GM12878 (cell line): Measurements from ENCODE around the gene ZNF396. TPM values are rescaled to one million over a fixed set of nuclear protein-coding genes. Genes with fewer than 3 reads are reported as not detected.

Experiments
- ATAC-seq: fragments of 200-7000 bp; cut with Tn5 transposase; 3 replicates; pipeline ENCODE4 v1.9.1; 2020; ENCODE audit warnings: mild to moderate bottlenecking, moderate library complexity
- BruUV-seq: library from RNA; stranded (reverse); fragments of 400-500 nt; replicated peaks from 2 replicates; lab custom pipeline; 2021; lab: Mats Ljungman, UMichigan
- CTCF ChIA-PET: fragments of 300-600 bp; sonication (Branson Sonifier 250); formaldehyde crosslinking; extraction: SDS; loops from one replicate; lab custom pipeline; 2021; ENCODE audit warnings: inconsistent platforms; lab: Yijun Ruan, JAX
- POLR2A ChIA-PET: fragments of 350-600 bp; formaldehyde crosslinking; extraction: SDS; loops from one replicate; lab custom pipeline; 2021; ENCODE audit warnings: inconsistent platforms; lab: Charles Lee
- RAD21 ChIA-PET: fragments of 300-600 bp; sonication (Branson Sonifier 250); formaldehyde crosslinking; loops from one replicate; lab custom pipeline; 2023; ENCODE audit warnings: antibody characterized with exemption; ENCODE audit not compliant: unreplicated experiment; lab: Charles Lee
- SMC1A ChIA-PET: fragments of 300-600 bp; sonication (Branson Sonifier 250); formaldehyde crosslinking; loops from one replicate; lab custom pipeline; 2023; ENCODE audit not compliant: unreplicated experiment, uncharacterized antibody; lab: Charles Lee
- DNase-seq: peaks from one replicate; pipeline ENCODE4 v3.0.0-alpha.2; 2011; ENCODE audit warnings: low read depth, low spot score
- FAIRE-seq: peaks from 3 replicates; lab custom pipeline; 2011; peaks lifted over from hg19 to GRCh38; lab: Jason Lieb, UNC
- H2AFZ ChIP-seq: 2 replicates; pipeline ENCODE4 v1.6.0; 2011; ENCODE audit warnings: low read depth, low read length, control low read depth; ENCODE audit not compliant: control insufficient read depth
- H3K27ac ChIP-seq: 2 replicates; pipeline ENCODE4 v1.5.1; 2011; ENCODE audit warnings: control low read depth; ENCODE audit not compliant: control insufficient read depth, insufficient read depth
- H3K27me3 ChIP-seq, 2 experiments: replicated peaks in 1 of 2; 2 replicates each; pipeline versions ENCODE4 v1.6.0 to v1.6.1; 2011; ENCODE audit warnings: low read length in 1 of 2; ENCODE audit not compliant: control insufficient read depth in 2 of 2, insufficient read depth in 2 of 2
- H3K36me3 ChIP-seq, 2 experiments: 2 replicates each; pipeline ENCODE4 v1.5.1; 2011; ENCODE audit warnings: low read length in 1 of 2; ENCODE audit not compliant: control insufficient read depth in 2 of 2, insufficient read depth in 2 of 2
- H3K4me1 ChIP-seq: 2 replicates; pipeline ENCODE4 v1.6.1; 2011; ENCODE audit warnings: mild to moderate bottlenecking, low read length, moderate library complexity, mixed read lengths; ENCODE audit not compliant: control insufficient read depth, insufficient read depth
- H3K4me2 ChIP-seq: 2 replicates; pipeline ENCODE4 v1.6.0; 2011; ENCODE audit warnings: control low read depth; ENCODE audit not compliant: control insufficient read depth, insufficient read depth
- H3K4me3 ChIP-seq: fragments of 200-600 bp; sonication (generic); 2 replicates; pipeline ENCODE4 v1.5.1; 2016
- H3K79me2 ChIP-seq: 2 replicates; pipeline ENCODE4 v1.6.0; 2011; ENCODE audit warnings: low read length; ENCODE audit not compliant: control insufficient read depth, insufficient read depth
- H3K9ac ChIP-seq: 2 replicates; pipeline ENCODE4 v1.8.0; 2011; ENCODE audit warnings: low read length, control low read depth, mixed read lengths; ENCODE audit not compliant: control insufficient read depth, insufficient read depth
- H3K9me3 ChIP-seq: replicated peaks from 3 replicates; pipeline ENCODE4 v1.5.1; 2011; ENCODE audit warnings: mild to moderate bottlenecking, low read length; ENCODE audit not compliant: control insufficient read depth, insufficient read depth
- H4K20me1 ChIP-seq: 2 replicates; pipeline ENCODE4 v1.6.0; 2011; ENCODE audit not compliant: control insufficient read depth, insufficient read depth
- DPF2 ChIP-seq: fragments of 450-650 bp; IDR thresholded peaks from 2 replicates; pipeline ENCODE4 v1.6.1; 2017; ENCODE audit warnings: mild to moderate bottlenecking
- EP300 ChIP-seq, 2 experiments: fragments of 150-350 bp in 1 of 2; IDR thresholded peaks; 2 replicates each; pipeline ENCODE4 v1.6.1; 2011 to 2012; ENCODE audit warnings: low read depth in 2 of 2, low read length in 2 of 2, borderline replicate concordance in 1 of 2, improper control_type of control experiment in 1 of 2, inconsistent platforms in 1 of 2; ENCODE audit not compliant: control insufficient read depth in 1 of 2
- IRF3 ChIP-seq: fragments of 450-650 bp; IDR thresholded peaks from 2 replicates; pipeline ENCODE4 v1.6.1; 2014; ENCODE audit warnings: mild to moderate bottlenecking
- JUNB ChIP-seq: IDR thresholded peaks from 2 replicates; pipeline ENCODE4 v1.6.1; 2016; ENCODE audit warnings: antibody characterized with exemption, mild to moderate bottlenecking
- KLF5 ChIP-seq: fragments of 450-650 bp; IDR thresholded peaks from 2 replicates; pipeline ENCODE4 v1.6.1; 2014; ENCODE audit warnings: mild to moderate bottlenecking; ENCODE audit not compliant: partially characterized antibody
- MLLT1 ChIP-seq: fragments of 450-650 bp; IDR thresholded peaks from 2 replicates; pipeline ENCODE4 v1.6.1; 2016; ENCODE audit warnings: mild to moderate bottlenecking
- NR2C1 ChIP-seq: fragments of 450-650 bp; IDR thresholded peaks from 2 replicates; pipeline ENCODE4 v1.6.1; 2017; ENCODE audit warnings: antibody characterized with exemption, mild to moderate bottlenecking, moderate library complexity
- RCOR1 ChIP-seq: conservative IDR thresholded peaks from 2 replicates; pipeline ENCODE4 v1.6.1; 2012; ENCODE audit warnings: low read depth, low read length, improper control_type of control experiment
- SMARCA5 ChIP-seq: fragments of 450-650 bp; IDR thresholded peaks from 2 replicates; pipeline ENCODE4 v1.6.1; 2017; ENCODE audit warnings: mild to moderate bottlenecking
- SREBF1 ChIP-seq: IDR thresholded peaks from 2 replicates; pipeline ENCODE4 v1.6.1; 2012; ENCODE audit warnings: mild to moderate bottlenecking, low read length
- ZBTB11 ChIP-seq: fragments of 450-650 bp; formaldehyde crosslinking; IDR thresholded peaks from 2 replicates; pipeline ENCODE4 v1.5.0; 2022; ENCODE audit warnings: mild to moderate bottlenecking, missing genetic modification characterization
- WGBS: methylation state at CpG from one replicate; pipeline ENCODE4 v1.1.6; 2016; ENCODE audit warnings: low lambda C conversion rate; ENCODE audit not compliant: insufficient replicate concordance, insufficient coverage; ENCODE audit errors: missing lambda C conversion rate; 5-methylcytosine and 5-hydroxymethylcytosine counted together
- in situ Hi-C: fragments of 300-500 bp; cut with MboI; formaldehyde crosslinking; loops from 9 replicates; pipeline ENCODE4 v1.14.3; 2018; ENCODE audit warnings: mixed read lengths
- intact Hi-C: fragments of 100-400 bp; cut with micrococcal nuclease; formaldehyde crosslinking; loops from one replicate; pipeline ENCODE4 v1.14.2; 2022; ENCODE audit not compliant: unreplicated experiment
- polyA plus RNA-seq, 11 experiments: library from polyadenylated mRNA; depleted of rRNA in 4 of 11; unstranded in 6 of 11; stranded (reverse) in 5 of 11; fragments of >200 nt; fragmentation: Nextera tagmentation in 4 of 11; fragmentation: Illumina TruSeq in 1 of 11; extraction: Ambion mirVana in 4 of 11; extraction: Trizol in 1 of 11; gene quantifications; 1 replicate in 1 of 11; 2 replicates in 10 of 11; pipeline versions ENCODE4 v1.2.1 to v1.2.3, GENCODE V29; 2011 to 2016; ENCODE audit warnings: inconsistent platforms in 2 of 11, missing spikeins in 2 of 11, low read depth in 1 of 11
- total RNA-seq, 4 experiments: library from RNA; depleted of rRNA in 3 of 4; stranded (reverse); fragments of >200 nt in 3 of 4; fragmentation: Illumina TruSeq in 1 of 4; extraction: Trizol in 1 of 4; gene quantifications; 2 replicates each; pipeline versions ENCODE4 v1.2.1 to v1.2.3, GENCODE V29; 2013 to 2021
- TF ChIP-seq, protein P1 (sequence below): IDR thresholded peaks from 2 replicates; pipeline ENCODE4 v1.6.1; 2012; ENCODE audit warnings: low read length, inconsistent platforms

ZNF396 gene
- total and polyA plus RNA-seq, 10 of the 15 experiments (the other 5 are each of a cell fraction or from before 2014, with no cell fraction given): 0.14 to 0.79 (median 0.47) TPM

GRCh38 chr18:35334821-35335220, 42.3 kb downstream of the ZNF396 start (continued):
- TF ChIP-seq MLLT1 (no peak), RCOR1 (no peak), DPF2 (no peak)

DNA sequence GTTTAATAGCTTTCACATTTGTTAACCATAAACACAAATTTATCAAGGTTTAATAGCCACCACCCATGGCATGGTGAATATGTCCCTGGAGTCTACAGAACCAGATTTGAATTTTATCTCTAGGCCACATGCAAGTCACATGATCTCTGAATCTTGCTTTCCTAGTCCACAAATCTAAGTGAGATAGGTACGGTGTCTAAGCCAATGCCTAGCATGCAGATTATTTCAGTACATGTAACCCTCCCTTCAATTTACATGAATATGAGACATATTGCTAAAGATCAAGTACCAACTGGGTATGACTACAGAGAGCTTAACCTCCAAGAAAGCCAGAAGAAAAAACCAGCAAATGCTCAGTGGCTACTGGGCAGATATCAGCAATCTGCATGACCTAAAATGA, 42.9 kb downstream of the ZNF396 start:
- ChIA-PET SMC1A (interaction anchor here (0.6 kb wide), 1 partner anchor 239 kb away, joined by 3 read pairs; no protein-coding TSS in a partner anchor), CTCF (interaction anchor here (0.7 to 1.0 kb wide), 2 partner anchors 52 to 102 kb away, joined by 3 read pairs; no protein-coding TSS in a partner anchor), RAD21 (no interaction called here), POLR2A (interaction anchor here (1.0 to 1.3 kb wide), 2 partner anchors 11 to 34 kb away, joined by 3 to 5 read pairs; no protein-coding TSS in a partner anchor)
- in situ Hi-C loops: no loop called here
- Histone ChIP-seq H3K79me2 (no peaks in the 10 kb centered on the region), H3K4me3 (no peak overlapping the region), H3K27ac (no peak overlapping the region), H3K4me1 (no peaks in the 10 kb centered on the region), H4K20me1 (no peaks in the 10 kb centered on the region), H3K9me3 (peaks cover 3% of the 10 kb centered on the region), H2AFZ (no peak overlapping the region), H3K4me2 (no peak overlapping the region), H3K36me3 (peaks cover 4 to 32% of the 10 kb centered on the region in 2 experiments), H3K9ac (no peak overlapping the region), H3K27me3 (no peaks in the 10 kb centered on the region)
- FAIRE-seq (no peak), DNase-seq (no peak), ATAC-seq (no peak)
- intact Hi-C loops: no loop called here
- WGBS: 100% methylated on average over 1 of the region's 1 CpG
- no TSS peak for BruUV-seq
- no peak for TF ChIP-seq NR2C1
- no peak for TF ChIP-seq KLF5
- TF ChIP-seq EP300 (IDR thresholded peaks at IDR 0.05; ENCODE audit: borderline replicate concordance in 1 of 2, control insufficient read depth in 1 of 2, low read depth in 2 of 2, low read length in 2 of 2): no peak
- TF ChIP-seq SMARCA5: no peak
- TF ChIP-seq, protein P1, sequence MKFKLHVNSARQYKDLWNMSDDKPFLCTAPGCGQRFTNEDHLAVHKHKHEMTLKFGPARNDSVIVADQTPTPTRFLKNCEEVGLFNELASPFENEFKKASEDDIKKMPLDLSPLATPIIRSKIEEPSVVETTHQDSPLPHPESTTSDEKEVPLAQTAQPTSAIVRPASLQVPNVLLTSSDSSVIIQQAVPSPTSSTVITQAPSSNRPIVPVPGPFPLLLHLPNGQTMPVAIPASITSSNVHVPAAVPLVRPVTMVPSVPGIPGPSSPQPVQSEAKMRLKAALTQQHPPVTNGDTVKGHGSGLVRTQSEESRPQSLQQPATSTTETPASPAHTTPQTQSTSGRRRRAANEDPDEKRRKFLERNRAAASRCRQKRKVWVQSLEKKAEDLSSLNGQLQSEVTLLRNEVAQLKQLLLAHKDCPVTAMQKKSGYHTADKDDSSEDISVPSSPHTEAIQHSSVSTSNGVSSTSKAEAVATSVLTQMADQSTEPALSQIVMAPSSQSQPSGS: no peak
- no peak for TF ChIP-seq IRF3
- TF ChIP-seq SREBF1: no peak
- TF ChIP-seq JUNB: no peak
- no peak for TF ChIP-seq ZBTB11 (CRISPR knock-in tag)
